GM12865 (cell line): ENCODE measurements around the gene ZNF835.

Experiments used
- DNase-seq: peaks from one replicate; pipeline ENCODE4 v3.0.0; 2010; ENCODE audit warnings: low read depth
- H3K4me3 ChIP-seq: 2 replicates; pipeline ENCODE4 v1.5.1; 2011; ENCODE audit warnings: mild to moderate bottlenecking, low read depth, low read length, control low read depth
- CTCF ChIP-seq: IDR thresholded peaks from 2 replicates; pipeline ENCODE4 v1.5.1; 2011; ENCODE audit warnings: low read length, control low read depth, low read depth, inconsistent platforms; ENCODE audit not compliant: insufficient read depth; ENCODE audit errors: missing control alignments

Gene ZNF835

GRCh38 chr19:56671613-56671994 is at the start of gene ZNF835:
TSS of gene ZNF835 (minus strand) at chr19:56671757. CDS start at chr19:56665198, 6,559 bp downstream.
- no peak for TF ChIP-seq CTCF
- DNase-seq: peak; percentile 59
- H3K4me3 ChIP-seq: no peak within 1 kb of the TSS

- no peak for TF ChIP-seq CTCF
Observed at GRCh38 chr19:56720281-56720680, 48.7 kb upstream of the ZNF835 start.

GRCh38 chr19:56718231-56718630 is 46.7 kb upstream of the ZNF835 start:
- DNase-seq: no peak
- no peak for TF ChIP-seq CTCF

More at GRCh38 chr19:56720281-56720680, 48.7 kb upstream of the ZNF835 start:
- no peak overlapping the region for H3K4me3 ChIP-seq
- no peak for DNase-seq

GRCh38 chr19:56712611-56713276 is 41.2 kb upstream of the ZNF835 start:
- no peak overlapping the region for H3K4me3 ChIP-seq
- no peak for DNase-seq
- no peak for TF ChIP-seq CTCF

More at GRCh38 chr19:56718231-56718630, 46.7 kb upstream of the ZNF835 start:
- H3K4me3 ChIP-seq: no peak overlapping the region

- no peak overlapping the region for H3K4me3 ChIP-seq
- TF ChIP-seq CTCF: no peak
- no peak for DNase-seq
Observed at GRCh38 chr19:56710437-56710836, 38.9 kb upstream of the ZNF835 start.

GRCh38 chr19:56707821-56708220 is 36.3 kb upstream of the ZNF835 start:
- no peak for TF ChIP-seq CTCF
- DNase-seq: no peak
- H3K4me3 ChIP-seq: no peak overlapping the region

- H3K4me3 ChIP-seq: no peak overlapping the region
- DNase-seq: no peak
- TF ChIP-seq CTCF: no peak
Observed at GRCh38 chr19:56705939-56706338, 34.4 kb upstream of the ZNF835 start.
